SK-MEL-5 (cell line): ENCODE data around the gene SCN5A. TPM values are rescaled to one million over a fixed set of nuclear protein-coding genes. Genes with fewer than 3 reads are reported as not detected.
"Not testable (repeated sequence)": the region's sequence is repeated elsewhere in the genome, so short reads cannot be mapped to it uniquely, and the experiment has no call there.

ENCODE experiments used
- DNase-seq: peaks from one replicate; pipeline ENCODE4 v3.0.0-alpha.2; 2016; ENCODE audit warnings: low read depth, low spot score
- in situ Hi-C: cut with HindIII; loops from 2 replicates; pipeline ENCODE4 v1.10.0; 2016; ENCODE audit warnings: low sequenced_read_pairs, high pct_unique_total_duplicates, low pct_unique_long_range_greater_than_20kb
- total RNA-seq: library from RNA; depleted of rRNA; stranded (reverse); fragments of >200 nt; shearing (Covaris generic); gene quantifications from 2 replicates; pipeline ENCODE4 v1.2.3, GENCODE V29; 2014

Gene SCN5A
- total RNA-seq, 1 experiment from 2014 or later: 1.0 TPM

GRCh38 chr3:38577371-38578080 lies 72.0 kb downstream of the SCN5A start:
- in situ Hi-C loops: no loop called here
- no peak for DNase-seq

GRCh38 chr3:38576526-38577370 lies 72.7 kb downstream of the SCN5A start:
- in situ Hi-C loops: no loop called here
- DNase-seq: no peak

DNA sequence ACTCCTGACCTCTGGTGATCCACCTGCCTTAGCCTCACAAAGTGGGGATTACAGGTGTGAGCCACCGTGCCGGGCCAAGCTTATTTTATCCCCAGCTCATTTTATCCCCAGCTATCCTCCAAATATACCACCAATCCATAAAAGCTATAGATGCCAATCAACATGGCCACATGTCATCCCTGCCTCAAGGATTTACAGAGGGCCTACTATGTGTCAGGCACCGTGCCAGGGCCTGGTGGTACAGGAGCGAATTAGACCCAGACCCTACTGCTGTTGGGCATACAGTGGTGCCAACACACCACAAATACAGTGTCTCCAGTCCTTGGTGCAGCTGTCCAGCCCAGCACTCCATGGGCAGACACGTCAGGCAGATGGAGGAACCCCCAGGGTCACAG lies 73.4 kb downstream of the SCN5A start:
- no peak for DNase-seq
- in situ Hi-C loops: no loop called here

DNA sequence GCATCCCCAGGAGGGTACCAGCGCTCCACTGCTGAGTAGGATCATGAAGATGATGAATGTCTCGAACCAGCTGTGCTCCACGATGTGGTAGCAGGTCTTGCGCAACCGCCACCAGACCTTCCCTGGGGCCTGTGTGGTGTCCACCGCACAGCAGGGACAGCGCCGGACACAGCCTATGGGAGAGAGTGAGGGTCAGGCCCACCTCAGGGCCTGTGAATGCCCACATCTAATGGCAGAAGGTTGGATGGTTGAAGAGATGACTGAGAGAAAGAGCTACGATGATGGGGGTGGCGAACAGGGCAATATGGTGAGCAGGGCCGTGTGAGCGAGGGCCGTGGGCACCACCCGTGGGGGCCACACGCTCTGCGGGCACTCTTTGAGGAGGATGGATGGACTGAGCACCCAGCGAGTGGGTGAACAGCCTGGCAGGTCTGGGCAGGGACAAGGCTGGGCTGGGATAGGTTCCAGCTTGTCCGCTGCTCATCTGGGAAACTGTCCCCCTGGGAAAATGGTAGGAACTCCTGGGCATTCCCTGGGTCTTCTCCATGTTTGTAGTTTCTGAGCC lies 74.1 kb downstream of the SCN5A start:
- no peak for DNase-seq
- in situ Hi-C loops: no loop called here

GRCh38 chr3:38574411-38575278 lies 74.8 kb downstream of the SCN5A start:
- in situ Hi-C loops: no loop called here
- DNase-seq: no peak

- in situ Hi-C loops: no loop called here
- no peak for DNase-seq
These were observed 75.9 kb downstream of the SCN5A start for GRCh38 chr3:38573556-38573955.

DNA sequence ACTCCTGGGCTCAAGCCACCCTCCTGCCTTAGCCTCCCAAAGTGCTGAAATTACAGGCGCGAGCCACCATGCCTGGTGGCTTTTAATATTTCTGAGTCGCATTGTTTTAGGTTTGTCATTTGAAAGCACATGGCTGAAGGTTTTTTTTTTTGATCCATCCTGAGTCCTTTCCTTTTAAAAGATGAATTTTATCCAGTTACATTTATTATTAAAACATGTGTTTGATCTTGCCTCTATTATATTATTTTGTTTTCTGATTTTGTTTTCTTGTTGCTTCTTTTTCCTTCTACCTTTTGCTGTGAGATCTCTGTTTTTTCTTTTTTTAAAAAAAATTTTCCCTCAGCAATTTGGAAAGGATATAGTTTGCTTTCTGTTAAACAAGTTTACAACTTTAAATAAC lies 76.4 kb downstream of the SCN5A start:
- DNase-seq: no peak
- in situ Hi-C loops: no loop called here

DNA sequence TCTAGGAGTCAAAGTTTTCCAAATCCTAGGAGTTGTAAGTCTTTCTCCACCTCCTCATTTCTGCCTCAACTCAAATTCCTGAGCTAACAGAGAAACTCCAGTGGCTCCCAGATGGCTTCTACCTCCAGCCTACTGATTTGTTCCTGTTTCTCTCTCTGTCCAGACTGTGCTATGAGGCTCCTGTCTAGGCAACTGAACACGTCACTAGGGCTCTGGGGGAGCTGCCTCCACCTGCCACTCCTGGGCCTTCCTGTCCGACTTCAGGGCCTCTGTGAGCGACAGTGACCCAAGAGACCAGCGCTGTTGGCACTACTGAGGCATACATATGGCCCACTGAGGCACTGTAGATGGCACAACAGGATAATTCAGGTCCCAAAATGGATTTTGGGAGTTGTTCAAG lies 82.0 kb downstream of the SCN5A start:
- in situ Hi-C loops: no loop called here
- DNase-seq: no peak

- in situ Hi-C loops, DNase-seq: not testable (repeated sequence)
These were observed 82.7 kb downstream of the SCN5A start for GRCh38 chr3:38566794-38567193.

DNA sequence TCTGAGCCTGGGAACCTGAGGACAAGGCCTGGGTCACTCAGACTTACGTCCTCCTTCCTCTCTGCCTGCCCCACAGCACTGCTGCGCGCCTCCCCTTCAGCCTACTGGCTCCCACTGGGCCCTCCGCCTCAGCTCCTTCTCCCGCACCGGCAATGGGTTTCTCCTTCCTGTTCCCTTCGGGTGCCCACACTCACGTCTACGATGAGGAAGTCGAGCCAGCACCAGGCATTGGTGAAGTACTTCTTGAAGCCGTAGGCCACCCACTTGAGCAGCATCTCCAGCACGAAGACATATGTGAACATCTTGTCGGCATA lies 83.3 kb downstream of the SCN5A start:
- in situ Hi-C loops: no loop called here
- no peak for DNase-seq

- in situ Hi-C loops: no loop called here
- DNase-seq: no peak
These were observed 83.9 kb downstream of the SCN5A start for GRCh38 chr3:38565339-38566214.

GRCh38 chr3:38564631-38565338 lies 84.7 kb downstream of the SCN5A start:
- no peak for DNase-seq
- in situ Hi-C loops: no loop called here

- in situ Hi-C loops: no loop called here
- DNase-seq: no peak
These were observed 85.6 kb downstream of the SCN5A start for GRCh38 chr3:38563886-38564270.

DNA sequence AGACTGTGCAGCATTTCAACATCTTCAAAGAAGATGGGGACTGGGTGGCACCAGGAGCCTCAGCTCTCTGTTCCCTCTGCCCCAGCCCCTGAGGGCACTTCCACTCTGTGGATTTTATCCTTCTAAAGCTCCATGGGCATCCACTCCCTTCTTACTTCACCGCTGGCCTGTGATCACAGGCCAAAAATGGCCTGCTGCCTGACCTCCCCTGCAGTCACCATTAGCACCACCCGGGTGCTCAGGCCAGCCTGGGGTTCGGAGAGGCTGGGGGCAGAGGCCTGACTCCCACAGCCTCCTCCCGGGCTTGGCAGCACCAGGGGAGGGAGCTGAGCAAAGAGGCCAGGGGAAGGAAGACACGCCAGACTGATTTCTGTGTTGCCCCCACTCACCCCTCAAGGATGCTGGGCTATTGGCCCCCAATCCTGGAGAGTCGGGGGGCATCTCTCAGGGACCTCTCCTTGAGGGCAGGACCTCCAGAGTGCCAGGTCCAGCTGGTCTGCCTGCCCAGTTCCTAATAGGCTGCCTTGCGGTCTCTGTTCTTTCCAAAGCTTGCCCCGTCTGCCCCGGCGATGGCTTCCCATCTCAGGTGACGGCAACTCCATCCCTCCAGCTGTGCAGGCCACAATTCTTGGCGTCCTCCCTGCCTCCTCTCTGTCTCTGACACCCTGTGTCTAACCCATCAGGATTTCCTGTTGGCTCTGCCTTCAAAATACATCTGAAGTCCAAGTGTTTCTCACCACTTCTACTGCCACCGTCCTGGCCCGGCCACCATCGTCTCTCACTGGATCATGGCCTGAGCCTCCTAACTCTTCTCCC lies 86.2 kb downstream of the SCN5A start:
- no peak for DNase-seq

GRCh38 chr3:38562467-38562925 lies 87.0 kb downstream of the SCN5A start:
- DNase-seq: no peak
- in situ Hi-C loops: no loop called here

More for the DNA sequence above, 86.2 kb downstream of the SCN5A start:
- in situ Hi-C loops: no loop called here
